ENCODE measurements around the gene OR51E1.

DNA sequence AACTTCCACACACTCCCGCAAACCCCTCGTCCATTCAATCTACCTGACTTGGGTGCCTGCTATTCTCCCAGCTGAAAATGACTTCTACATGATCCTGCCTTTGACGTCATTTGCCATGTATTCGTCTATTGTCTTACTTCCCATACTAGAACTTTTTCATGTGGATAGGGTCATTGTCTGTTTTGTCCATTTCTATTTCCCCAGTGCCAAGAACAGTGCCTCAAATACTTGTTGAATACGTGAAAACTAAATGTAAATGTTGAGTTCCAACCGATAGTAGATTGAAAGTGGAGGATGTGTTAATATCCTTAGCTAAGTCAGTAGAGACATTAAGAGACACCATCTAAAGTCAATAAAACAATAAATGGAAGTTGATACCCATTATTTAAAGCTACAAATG is 36.7 kb upstream of the OR51E1 start:
- TF ChIP-seq, protein P1, sequence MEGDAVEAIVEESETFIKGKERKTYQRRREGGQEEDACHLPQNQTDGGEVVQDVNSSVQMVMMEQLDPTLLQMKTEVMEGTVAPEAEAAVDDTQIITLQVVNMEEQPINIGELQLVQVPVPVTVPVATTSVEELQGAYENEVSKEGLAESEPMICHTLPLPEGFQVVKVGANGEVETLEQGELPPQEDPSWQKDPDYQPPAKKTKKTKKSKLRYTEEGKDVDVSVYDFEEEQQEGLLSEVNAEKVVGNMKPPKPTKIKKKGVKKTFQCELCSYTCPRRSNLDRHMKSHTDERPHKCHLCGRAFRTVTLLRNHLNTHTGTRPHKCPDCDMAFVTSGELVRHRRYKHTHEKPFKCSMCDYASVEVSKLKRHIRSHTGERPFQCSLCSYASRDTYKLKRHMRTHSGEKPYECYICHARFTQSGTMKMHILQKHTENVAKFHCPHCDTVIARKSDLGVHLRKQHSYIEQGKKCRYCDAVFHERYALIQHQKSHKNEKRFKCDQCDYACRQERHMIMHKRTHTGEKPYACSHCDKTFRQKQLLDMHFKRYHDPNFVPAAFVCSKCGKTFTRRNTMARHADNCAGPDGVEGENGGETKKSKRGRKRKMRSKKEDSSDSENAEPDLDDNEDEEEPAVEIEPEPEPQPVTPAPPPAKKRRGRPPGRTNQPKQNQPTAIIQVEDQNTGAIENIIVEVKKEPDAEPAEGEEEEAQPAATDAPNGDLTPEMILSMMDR (conservative IDR thresholded peaks at IDR 0.05): no peak
- no peak for TF ChIP-seq EZH2 (IDR thresholded peaks at IDR 0.05; ENCODE audit: low read depth)
